Limb (tissue), 2 donors: ENCODE measurements around the gene EXOC6.
"Not testable (repeated sequence)": the region's sequence is repeated elsewhere in the genome, so short reads cannot be mapped to it uniquely, and the experiment has no call there.

Experiments
- DNase-seq, 2 donors: peaks; one replicate each; pipeline ENCODE4 v3.0.0-alpha.2; 2016; ENCODE audit errors: extremely low spot score in 2 of 2

The EXOC6 gene

DNA sequence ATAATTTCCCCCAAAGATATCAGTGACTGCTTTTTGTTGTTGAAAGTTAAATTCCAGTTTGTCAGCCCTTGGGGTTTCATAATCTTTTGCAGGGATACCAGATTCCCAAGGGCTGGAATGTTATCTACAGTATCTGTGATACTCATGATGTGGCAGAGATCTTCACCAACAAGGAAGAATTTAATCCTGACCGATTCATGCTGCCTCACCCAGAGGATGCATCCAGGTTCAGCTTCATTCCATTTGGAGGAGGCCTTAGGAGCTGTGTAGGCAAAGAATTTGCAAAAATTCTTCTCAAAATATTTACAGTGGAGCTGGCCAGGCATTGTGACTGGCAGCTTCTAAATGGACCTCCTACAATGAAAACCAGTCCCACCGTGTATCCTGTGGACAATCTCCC lies 228.6 kb downstream of the EXOC6 start:
- DNase-seq, result no peak

DNA sequence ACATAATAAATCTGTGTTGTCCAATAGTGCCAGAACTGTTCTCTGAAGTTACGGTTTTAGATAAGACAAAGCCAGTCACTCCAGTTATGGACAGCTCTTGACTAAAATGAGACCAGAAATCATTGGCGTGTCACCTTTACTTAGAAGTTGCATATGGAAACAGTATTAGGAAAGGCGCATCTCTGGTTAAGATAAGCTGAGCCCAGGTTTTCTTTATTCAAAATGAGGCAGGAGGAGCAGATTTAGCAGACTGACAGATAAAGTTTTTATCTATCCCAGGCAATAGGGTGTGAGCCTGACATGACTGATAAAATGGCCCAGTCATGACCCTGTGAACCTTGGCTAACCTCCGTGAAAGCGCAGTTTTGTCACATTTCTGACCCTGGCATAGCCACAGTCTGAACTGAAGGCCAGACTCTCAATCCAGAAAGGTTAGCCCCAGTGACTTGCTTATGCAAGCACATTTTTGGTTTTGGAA lies 229.6 kb downstream of the EXOC6 start:
- no peak for DNase-seq

DNA sequence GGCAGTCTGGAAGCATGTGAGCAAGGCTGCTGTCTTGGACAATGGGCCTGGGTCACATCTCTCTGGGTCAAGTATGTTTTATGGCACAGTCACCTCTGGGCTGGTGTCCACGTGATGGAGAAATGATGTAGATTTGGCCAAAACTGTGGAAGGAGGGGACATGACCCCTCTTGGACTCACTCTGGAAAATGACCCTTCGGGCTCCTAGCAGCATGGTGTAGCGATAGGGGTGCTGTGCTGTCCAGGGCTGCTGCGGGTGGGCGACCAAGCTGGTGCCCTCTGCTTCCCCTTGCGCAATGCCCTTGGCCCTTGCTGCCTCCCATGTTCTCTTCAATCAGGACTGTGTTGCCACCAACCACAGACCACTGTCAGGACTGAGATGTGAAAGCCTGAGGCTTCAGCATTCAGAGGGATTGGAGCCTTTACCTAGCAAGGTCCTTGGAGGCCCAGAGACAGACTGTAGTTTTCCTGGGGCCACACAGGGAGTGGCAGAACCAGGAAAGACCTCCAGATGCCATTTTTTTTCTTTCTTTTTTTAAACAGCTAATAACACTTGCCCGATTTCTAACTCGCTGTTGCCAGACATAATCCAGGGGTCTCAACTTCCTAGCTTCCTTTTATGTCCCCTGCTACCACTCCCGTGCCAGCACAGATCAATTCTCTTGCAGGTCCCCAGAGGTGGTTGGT lies 231.5 kb downstream of the EXOC6 start:
- no peak for DNase-seq

GRCh38 chr10:93080350-93081046 lies 232.2 kb downstream of the EXOC6 start:
- DNase-seq, result peak; percentile 61 to 78

DNA sequence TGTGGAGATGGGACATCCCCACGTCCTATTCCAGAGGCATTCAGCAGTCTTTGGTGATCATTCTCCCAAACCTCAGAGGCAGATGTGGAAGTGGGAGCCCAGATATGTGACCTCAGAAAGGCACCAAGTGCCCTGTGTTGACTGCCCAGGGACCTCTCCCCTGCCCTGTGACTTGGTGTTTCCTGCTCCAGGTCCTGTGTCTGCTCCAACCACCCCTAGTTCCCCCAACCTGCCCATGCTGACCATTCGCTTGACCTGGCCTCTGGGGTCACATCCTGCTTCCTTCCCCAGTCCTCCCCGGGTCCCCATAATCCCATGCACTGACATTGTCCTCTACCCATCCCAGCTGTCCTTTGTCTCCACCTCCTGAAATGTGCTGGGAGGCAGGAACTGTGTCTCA lies 233.0 kb downstream of the EXOC6 start:
- DNase-seq, result no peak

DNA sequence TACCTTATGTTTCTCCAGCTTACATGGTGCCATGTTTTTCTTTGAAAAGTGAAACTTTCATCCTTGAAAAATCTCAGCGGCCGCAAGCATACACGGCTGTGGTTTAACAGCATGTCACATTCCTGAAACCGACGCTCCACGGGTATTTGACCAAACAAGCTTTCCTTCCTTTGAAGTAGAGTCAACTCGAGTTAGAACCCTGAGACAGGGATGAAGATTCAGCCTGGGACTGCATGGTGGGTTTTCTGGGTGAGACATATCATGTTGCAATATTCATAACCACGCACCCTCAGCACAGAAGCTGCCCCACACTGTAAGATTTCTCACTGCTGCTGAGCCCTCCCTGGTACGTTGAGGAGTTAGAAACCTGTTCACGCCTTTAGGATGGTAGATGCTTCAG lies 233.5 kb downstream of the EXOC6 start:
- no peak for DNase-seq

DNA sequence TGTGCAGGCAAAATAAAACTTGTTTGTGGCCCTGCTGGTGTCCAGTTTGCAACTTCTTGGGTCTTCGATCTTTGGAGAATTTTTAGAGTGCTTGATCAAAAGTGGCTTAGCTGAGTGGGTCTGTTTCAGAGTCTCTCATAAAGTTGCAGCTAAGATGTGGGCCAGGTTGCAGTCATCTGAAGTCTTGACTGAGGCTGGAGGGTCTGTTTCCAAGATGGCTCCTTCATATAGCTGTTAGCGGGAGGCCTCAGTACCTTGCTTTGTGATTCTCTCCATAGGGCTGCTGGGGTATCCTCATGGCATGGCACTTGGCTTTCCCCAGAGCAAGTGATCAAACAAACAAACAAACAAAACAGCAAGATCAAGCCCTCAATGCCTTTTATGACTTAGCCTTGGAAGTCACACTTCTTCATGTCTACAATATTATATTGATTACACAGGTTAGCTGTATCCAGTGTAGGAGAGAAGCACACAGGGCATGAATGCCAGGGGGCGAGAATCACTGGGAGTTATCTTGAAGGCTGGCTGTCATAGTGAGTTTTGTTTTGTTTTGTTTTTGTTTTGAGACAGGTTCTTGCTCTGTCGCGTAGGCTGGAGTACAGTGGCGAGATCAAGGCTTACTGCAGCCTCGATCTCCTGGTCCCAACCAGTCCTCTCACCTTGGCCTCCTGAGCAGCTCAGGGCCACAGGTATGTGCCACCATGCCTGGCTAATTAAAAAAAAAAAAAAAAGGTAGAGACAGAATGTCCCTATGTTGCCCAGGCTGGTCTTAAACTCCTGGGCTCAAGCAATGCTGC lies 235.6 kb downstream of the EXOC6 start:
- no peak for DNase-seq

GRCh38 chr10:93085272-93085859 lies 237.0 kb downstream of the EXOC6 start:
- DNase-seq, result no peak

DNA sequence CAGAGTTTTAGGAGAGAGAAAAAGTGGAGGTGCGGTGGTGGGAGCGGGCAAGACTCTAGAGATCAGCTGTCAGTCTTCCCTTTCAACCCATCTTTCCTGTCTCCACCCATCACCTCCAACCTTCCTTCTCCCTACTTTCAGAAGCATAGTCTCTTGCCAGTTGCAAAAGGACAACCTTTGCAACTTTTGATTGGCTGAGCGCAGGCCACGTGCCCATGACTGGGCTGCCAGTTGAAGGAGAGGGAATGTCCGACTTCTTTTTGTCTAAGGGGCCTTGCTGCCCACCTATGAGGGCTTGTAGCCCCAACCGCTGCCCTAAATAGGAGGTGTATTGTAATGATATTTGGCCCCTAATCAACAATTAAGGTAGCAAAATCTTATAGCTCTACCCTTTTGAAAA lies 238.0 kb downstream of the EXOC6 start:
- DNase-seq, result no peak

DNA sequence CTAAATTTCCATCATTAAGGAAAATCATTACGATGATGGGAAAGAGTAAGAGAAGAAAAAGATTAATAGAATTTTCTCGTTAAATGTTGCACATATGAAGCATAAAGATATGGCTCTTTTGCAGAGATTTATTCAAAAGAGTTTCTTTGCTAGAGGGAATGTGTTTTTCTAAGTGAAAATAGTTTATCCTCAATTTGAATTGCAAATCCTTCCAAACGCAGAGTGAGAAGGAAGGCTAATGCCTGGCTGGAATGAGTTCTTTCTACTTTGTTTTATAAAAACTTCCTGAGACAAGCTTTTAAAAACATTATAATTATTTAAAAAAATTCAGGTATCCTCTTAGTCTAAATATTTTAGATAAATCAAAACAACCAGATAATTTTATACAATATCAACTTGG lies 239.5 kb downstream of the EXOC6 start:
- DNase-seq, result no peak

DNA sequence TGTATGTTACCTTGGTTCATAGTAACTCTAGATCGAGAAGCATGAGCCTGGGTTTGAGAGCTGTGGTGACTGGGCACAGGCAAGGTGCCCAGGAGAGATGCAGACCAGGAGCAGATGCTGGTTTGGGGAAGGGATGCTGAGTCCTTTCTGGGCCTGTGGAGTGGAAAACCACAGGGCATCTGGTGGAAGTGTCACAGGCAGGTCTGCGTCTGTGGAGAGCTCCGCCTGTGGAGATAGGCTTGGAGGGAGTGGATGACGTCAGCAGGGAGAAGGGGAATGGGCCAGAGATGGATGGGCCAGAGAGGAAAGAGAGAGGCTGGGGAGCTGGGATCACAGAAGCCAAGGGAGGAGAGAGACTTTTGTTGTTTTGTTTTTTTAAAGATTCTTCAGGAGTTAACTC lies 240.1 kb downstream of the EXOC6 start:
- DNase-seq, result no peak

DNA sequence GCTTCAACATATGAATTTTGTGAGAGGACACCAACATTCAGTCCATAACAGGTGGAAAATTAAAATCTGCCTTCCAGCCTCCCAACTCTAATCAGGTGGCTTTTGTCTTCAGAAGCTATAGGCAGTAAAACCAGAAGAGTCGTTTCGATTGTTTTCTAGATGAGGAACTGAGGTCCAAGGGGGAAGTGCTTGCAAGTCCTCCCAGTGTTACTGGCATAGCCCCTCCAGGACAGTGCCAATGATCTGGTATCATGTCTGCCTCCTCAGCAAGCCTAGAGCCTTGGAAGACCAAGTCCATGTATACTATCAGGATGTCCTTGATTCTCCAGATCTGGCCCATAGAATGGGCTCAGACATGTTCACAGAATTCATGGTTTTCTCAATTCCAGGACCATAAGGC lies 242.3 kb downstream of the EXOC6 start:
- no peak for DNase-seq

- DNase-seq, result no peak
Measured at GRCh38 chr10:93091960-93092359, 243.6 kb downstream of the EXOC6 start.

DNA sequence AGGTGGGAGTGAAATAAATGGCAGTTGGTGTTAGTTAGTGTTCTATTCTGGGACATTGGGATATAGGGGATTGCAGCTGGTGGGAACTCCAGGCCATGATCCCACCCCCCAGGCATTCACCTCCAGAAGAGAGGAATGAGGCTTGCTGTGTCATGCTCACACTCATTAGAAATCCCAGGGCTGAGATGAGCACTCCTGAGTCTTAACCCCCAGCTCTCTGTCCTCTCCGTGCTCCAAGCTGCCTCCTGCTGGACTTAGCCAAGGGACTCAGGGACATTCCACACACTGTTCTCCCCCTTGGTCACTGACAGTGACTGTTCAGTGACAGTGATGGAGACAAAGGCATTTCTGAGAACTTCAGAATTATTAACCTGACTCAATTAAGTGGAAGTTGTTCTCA lies 246.9 kb downstream of the EXOC6 start:
- no peak for DNase-seq

DNA sequence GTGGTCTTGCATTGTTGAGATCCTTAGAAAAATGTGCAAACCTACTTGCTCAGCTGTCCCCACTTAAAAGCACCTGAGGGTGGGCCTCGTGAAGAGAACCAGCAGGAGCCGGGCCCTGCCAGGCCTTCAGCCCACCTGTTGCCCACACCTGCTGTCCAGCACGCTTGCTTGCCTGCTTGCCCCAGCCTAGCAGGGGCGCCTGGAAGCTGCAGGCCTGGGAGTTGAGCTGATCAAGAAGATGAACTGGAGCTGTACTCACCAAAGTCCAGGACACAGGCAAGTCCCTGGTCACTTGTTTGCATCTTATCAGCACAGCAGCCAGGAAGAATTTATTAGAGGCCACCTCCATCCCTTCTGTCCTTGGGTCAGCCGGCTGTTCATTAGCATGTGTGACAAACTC lies 248.6 kb downstream of the EXOC6 start:
- DNase-seq, result no peak

DNA sequence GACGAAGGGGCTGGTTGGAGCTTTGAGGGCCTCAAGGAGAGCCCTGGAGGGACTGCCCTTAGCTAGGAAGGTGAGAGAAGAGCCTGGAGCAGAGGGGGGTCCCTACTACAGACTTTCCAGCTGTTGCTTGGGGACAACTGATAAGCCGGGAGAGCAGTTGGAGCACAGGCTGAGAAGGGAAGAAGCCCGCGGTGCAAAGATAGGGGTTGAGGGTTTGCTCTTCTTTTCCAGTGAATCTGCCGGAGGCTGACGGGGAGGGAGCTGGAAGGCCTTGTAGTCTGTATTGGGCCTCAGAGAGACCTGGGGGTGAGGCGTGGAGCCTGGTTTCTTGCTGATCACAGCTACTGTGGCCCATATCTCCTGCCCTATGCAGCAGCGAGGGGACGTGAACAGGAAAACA lies 249.1 kb downstream of the EXOC6 start:
- no peak for DNase-seq

DNA sequence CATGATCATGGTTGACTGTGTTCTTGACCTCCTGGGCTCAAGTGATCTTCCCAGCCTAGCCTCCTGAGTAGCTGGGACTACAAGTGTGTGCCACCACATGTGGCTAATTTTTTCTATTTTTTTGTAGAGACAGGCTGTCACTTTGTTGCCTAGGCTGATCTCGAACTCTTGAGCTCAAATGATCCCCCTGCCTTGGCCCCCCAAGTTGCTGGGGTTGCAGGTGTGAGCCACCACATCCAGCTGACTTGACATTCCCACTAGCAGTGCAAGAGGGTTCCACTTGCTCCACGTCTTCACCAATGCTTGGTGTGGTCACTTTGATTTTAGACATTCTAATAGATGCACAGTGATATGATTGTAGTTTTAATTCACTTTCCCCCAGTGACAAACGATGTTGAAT lies 250.5 kb downstream of the EXOC6 start:
- no peak for DNase-seq

DNA sequence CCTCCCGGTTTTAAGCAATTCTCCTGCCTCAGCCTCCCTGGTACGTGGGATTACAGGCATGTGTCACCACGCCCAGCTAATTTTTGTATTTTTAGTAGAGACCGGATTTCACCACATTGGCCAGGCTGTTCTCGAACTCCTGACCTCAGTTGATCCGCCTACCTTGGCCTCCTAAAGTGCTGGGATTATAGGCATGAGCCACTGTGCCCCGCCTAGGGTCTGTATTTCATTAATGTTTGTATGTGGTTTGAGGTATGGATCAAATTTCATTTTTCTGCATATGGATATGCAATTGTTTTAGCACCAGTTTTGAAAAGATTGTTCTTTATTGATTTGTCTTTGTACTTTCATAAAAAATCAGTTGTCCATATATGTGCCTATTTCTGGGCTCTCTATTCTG lies 251.3 kb downstream of the EXOC6 start:
- no peak for DNase-seq

- not testable (repeated sequence) for DNase-seq
Measured at GRCh38 chr10:93101148-93101547, 252.8 kb downstream of the EXOC6 start.

- DNase-seq, result no peak
Measured at GRCh38 chr10:93103953-93104352, 255.6 kb downstream of the EXOC6 start.

- DNase-seq, result no peak
Measured at GRCh38 chr10:93106631-93107072, 258.3 kb downstream of the EXOC6 start.
